ENCODE results near the gene HOXA1. TPM values are rescaled to one million over a fixed set of nuclear protein-coding genes. Genes with fewer than 3 reads are reported as not detected.

Gene HOXA1
- total RNA-seq, 2 experiments from 2014 or later, result 0.14 to 0.22 TPM

DNA sequence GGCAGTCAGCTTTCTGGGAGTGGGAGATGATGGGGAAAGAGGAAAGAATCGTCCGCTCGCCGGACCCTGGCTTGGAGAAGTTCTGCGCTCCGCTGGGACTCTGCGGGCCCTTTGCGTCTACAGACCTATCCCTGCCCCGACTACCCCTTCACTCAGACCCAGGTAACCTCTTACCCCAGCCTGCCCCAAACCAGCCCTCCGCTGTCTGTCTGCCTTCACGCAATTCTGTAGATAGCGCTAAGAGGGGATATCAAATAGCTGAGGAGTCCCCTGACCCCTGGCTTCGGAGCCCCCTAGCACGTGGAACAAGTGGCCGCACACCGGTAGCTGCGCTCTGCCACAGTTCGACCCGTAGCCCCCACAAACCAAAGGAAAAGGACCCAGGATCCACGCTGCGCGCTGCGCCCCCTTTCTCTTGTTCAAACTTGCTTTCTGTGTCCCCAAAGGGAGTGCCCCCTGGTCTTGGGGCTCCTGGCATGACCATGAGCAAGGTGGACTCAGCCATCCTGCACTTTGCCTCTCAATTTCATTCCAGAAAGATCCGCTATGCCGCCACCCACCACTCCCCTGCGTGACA lies 27.8 kb upstream of the HOXA1 start:
- Histone ChIP-seq H3K4me1 (ENCODE audit: insufficient read depth, low read length) (no peaks in the 10 kb centered on the region), H3K4me3 (ENCODE audit: low read length) (no peak overlapping the region), H3K27me3 (ENCODE audit: control insufficient read depth in 1 of 2, insufficient read depth in 2 of 2, low read length in 2 of 2) (peaks cover 7% of the 10 kb centered on the region in 2 experiments), H3K27ac (ENCODE audit: low read depth in 1 of 2, low read length in 2 of 2) (no peak overlapping the region), H3K9me3 (ENCODE audit: control insufficient read depth in 1 of 2, insufficient read depth in 1 of 2, low read length in 2 of 2) (peaks cover 0 to 7% of the 10 kb centered on the region in 2 experiments), H3K36me3 (ENCODE audit: insufficient read depth, low read length) (no peaks in the 10 kb centered on the region)
- POLR2A ChIA-PET, result no interaction called here
- DNase-seq, result no peak
- intact Hi-C loops (cut with DNase I, micrococcal nuclease), result no loop called here
- Mint-ChIP-seq H3K36me3 (ENCODE audit: low read depth) (no peaks in the 10 kb centered on the region), H3K9me3 (no peaks in the 10 kb centered on the region), H3K27me3 (peaks cover 34% of the 10 kb centered on the region), H3K4me1 (ENCODE audit: low read depth) (no peaks in the 10 kb centered on the region), H3K4me3 (no peak overlapping the region), H3K27ac (no peak overlapping the region)
- CTCF ChIA-PET, result no interaction called here
- no peak for ATAC-seq (ENCODE audit: poor library complexity)
- TF ChIP-seq, protein P1, sequence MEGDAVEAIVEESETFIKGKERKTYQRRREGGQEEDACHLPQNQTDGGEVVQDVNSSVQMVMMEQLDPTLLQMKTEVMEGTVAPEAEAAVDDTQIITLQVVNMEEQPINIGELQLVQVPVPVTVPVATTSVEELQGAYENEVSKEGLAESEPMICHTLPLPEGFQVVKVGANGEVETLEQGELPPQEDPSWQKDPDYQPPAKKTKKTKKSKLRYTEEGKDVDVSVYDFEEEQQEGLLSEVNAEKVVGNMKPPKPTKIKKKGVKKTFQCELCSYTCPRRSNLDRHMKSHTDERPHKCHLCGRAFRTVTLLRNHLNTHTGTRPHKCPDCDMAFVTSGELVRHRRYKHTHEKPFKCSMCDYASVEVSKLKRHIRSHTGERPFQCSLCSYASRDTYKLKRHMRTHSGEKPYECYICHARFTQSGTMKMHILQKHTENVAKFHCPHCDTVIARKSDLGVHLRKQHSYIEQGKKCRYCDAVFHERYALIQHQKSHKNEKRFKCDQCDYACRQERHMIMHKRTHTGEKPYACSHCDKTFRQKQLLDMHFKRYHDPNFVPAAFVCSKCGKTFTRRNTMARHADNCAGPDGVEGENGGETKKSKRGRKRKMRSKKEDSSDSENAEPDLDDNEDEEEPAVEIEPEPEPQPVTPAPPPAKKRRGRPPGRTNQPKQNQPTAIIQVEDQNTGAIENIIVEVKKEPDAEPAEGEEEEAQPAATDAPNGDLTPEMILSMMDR (IDR thresholded peaks at IDR 0.05), result no peak

DNA sequence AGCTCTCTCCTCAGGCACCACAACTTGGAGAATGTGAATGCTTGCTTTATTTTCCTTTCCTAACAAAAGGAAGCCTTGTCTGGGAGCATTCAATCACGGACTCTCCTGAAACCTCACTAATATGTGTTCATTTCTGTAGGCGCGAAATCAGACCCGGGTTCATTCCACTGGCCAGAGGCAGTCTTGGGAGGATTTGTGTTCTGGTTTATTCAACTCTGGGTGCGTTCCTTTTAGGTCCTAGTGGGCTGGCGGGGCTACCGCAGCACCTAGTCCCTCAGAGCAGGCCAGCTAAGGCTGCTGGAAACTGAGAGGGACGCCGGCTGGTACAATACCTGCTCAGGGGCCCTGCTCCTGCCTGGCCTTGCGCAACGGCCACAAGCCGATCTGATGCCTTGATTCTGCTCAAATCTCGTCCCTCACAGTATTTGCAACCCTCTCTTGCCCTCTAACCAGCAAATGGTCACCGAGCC lies 27.2 kb upstream of the HOXA1 start:
- DNase-seq, result no peak
- Histone ChIP-seq H3K4me1 (ENCODE audit: insufficient read depth, low read length) (no peaks in the 10 kb centered on the region), H3K27ac (ENCODE audit: low read depth in 1 of 2, low read length in 2 of 2) (no peak overlapping the region), H3K4me3 (ENCODE audit: low read length) (no peak overlapping the region), H3K36me3 (ENCODE audit: insufficient read depth, low read length) (no peaks in the 10 kb centered on the region), H3K9me3 (ENCODE audit: control insufficient read depth in 1 of 2, insufficient read depth in 1 of 2, low read length in 2 of 2) (peaks cover 0 to 7% of the 10 kb centered on the region in 2 experiments), H3K27me3 (ENCODE audit: control insufficient read depth in 1 of 2, insufficient read depth in 2 of 2, low read length in 2 of 2) (peaks cover 5 to 7% of the 10 kb centered on the region in 2 experiments)
- TF ChIP-seq, protein P1 (IDR thresholded peaks at IDR 0.05), result no peak
- ATAC-seq (ENCODE audit: poor library complexity), result no peak
- H3K27ac Mint-ChIP-seq, result no peak overlapping the region
- H3K4me3 Mint-ChIP-seq, result no peak overlapping the region
- no peaks in the 10 kb centered on the region for H3K4me1 Mint-ChIP-seq (ENCODE audit: low read depth)
- ChIA-PET CTCF (no interaction called here), POLR2A (no interaction called here)
- intact Hi-C loops (cut with DNase I, micrococcal nuclease), result no loop called here
- no peaks in the 10 kb centered on the region for H3K36me3 Mint-ChIP-seq (ENCODE audit: low read depth)
- no peaks in the 10 kb centered on the region for H3K9me3 Mint-ChIP-seq
- peaks cover 38% of the 10 kb centered on the region for H3K27me3 Mint-ChIP-seq

DNA sequence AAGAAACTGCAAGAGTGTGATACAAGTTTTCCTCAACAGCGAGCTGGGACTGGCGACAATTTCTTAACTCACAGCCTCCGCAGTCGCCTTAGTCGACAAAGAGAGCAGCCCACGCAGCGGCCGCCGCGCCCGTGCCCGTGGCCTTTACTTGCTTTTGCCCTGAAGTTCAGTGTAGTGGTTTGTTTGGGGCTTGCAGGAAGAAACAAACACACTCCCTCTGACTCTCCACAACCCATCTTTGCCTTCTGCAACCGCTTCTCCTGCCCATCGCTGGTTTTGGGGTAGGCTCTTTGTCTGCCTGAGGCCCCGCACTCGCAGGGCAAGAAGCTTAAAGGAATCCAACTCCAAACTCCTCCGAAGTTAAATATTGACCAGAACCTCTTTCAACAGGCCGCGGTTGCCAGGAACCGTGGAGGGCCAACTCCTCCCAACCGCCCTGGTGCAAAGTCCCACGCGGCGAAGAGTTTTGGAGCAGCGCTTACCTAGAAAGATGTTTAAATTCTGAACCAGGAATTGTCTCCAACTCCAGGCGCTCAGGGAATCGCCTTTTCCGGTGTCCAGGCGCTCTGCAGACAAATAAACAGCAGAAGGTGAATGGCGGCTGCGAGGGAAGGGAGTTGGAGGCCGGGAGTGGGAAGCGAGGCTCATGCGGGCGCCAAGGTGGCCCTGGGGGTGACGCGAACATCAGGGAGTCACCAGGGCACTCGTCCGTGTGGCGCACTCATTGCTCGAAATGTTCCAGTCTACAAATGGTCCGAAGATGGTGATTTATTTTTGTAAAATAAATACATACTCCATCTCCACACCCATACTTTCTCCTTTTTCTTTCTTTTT lies 26.5 kb upstream of the HOXA1 start:
- no peaks in the 10 kb centered on the region for H3K36me3 ChIP-seq (ENCODE audit: insufficient read depth, low read length)
- POLR2A ChIA-PET, result no interaction called here
- peaks cover 0 to 7% of the 10 kb centered on the region in 2 experiments for H3K9me3 ChIP-seq (ENCODE audit: control insufficient read depth in 1 of 2, insufficient read depth in 1 of 2, low read length in 2 of 2)
- H3K27ac ChIP-seq (ENCODE audit: low read depth in 1 of 2, low read length in 2 of 2), result no peak overlapping the region
- DNase-seq (no peak), ATAC-seq (ENCODE audit: poor library complexity) (no peak)
- no peaks in the 10 kb centered on the region for H3K4me1 Mint-ChIP-seq (ENCODE audit: low read depth)
- no peak overlapping the region for H3K27ac Mint-ChIP-seq
- no peak overlapping the region for H3K4me3 Mint-ChIP-seq
- H3K4me1 ChIP-seq (ENCODE audit: insufficient read depth, low read length), result no peaks in the 10 kb centered on the region
- intact Hi-C loops (cut with DNase I, micrococcal nuclease), result no loop called here
- H3K4me3 ChIP-seq (ENCODE audit: low read length), result no peak overlapping the region
- TF ChIP-seq, protein P1 (IDR thresholded peaks at IDR 0.05), result no peak
- peaks cover 33% of the 10 kb centered on the region for H3K27me3 Mint-ChIP-seq
- H3K27me3 ChIP-seq (ENCODE audit: control insufficient read depth in 1 of 2, insufficient read depth in 2 of 2, low read length in 2 of 2), result peaks cover 5 to 7% of the 10 kb centered on the region in 2 experiments
- CTCF ChIA-PET, result no interaction called here
- H3K9me3 Mint-ChIP-seq, result no peaks in the 10 kb centered on the region
- H3K36me3 Mint-ChIP-seq (ENCODE audit: low read depth), result no peaks in the 10 kb centered on the region
